H9 (cell line): ENCODE data around the gene CRYGS. TPM values are rescaled to one million over a fixed set of nuclear protein-coding genes. Genes with fewer than 3 reads are reported as not detected.
"Not testable (repeated sequence)": the region's sequence is repeated elsewhere in the genome, so short reads cannot be mapped to it uniquely, and the experiment has no call there.

Experiments
- DNase-seq: peaks from one replicate; pipeline ENCODE4 v3.0.0-alpha.2; 2017
- H2AFZ ChIP-seq: one replicate; pipeline ENCODE4 v1.6.1; 2013; ENCODE audit warnings: mild to moderate bottlenecking, low read length, control low read depth, moderate library complexity
- H2AK5ac ChIP-seq: 2 replicates; pipeline ENCODE4 v1.6.1; 2013; ENCODE audit warnings: low read length, control low read depth, mixed read lengths; ENCODE audit not compliant: insufficient read length
- H2BK120ac ChIP-seq: one replicate; pipeline ENCODE4 v1.6.1; 2013; ENCODE audit warnings: low read depth, mild to moderate bottlenecking, low read length, control low read depth, inconsistent platforms; ENCODE audit not compliant: poor library complexity, severe bottlenecking
- H2BK12ac ChIP-seq: 2 replicates; pipeline ENCODE4 v1.6.1; 2013; ENCODE audit warnings: low read length, control low read depth, mixed read lengths, low read depth; ENCODE audit not compliant: insufficient read length
- H2BK15ac ChIP-seq: 2 replicates; pipeline ENCODE4 v1.6.1; 2013; ENCODE audit warnings: low read depth, low read length, control low read depth
- H2BK20ac ChIP-seq: one replicate; pipeline ENCODE4 v1.6.1; 2013; ENCODE audit warnings: low read depth, mild to moderate bottlenecking, low read length, control low read depth, inconsistent platforms; ENCODE audit not compliant: poor library complexity, severe bottlenecking
- H2BK5ac ChIP-seq: 2 replicates; pipeline ENCODE4 v1.6.1; 2013; ENCODE audit warnings: low read length, control low read depth, mixed read lengths; ENCODE audit not compliant: insufficient read length
- H3K14ac ChIP-seq: 2 replicates; pipeline ENCODE4 v1.6.1; 2013; ENCODE audit warnings: low read length, control low read depth; ENCODE audit not compliant: insufficient read depth
- H3K18ac ChIP-seq: 2 replicates; pipeline ENCODE4 v1.6.1; 2013; ENCODE audit warnings: low read depth, mild to moderate bottlenecking, mixed read lengths, low read length, control low read depth; ENCODE audit not compliant: insufficient read length
- H3K23ac ChIP-seq: 2 replicates; pipeline ENCODE4 v1.6.1; 2013; ENCODE audit warnings: low read length, control low read depth, mixed read lengths, low read depth; ENCODE audit not compliant: insufficient read length
- H3K23me2 ChIP-seq: 2 replicates; pipeline ENCODE4 v1.6.1; 2013; ENCODE audit warnings: low read depth, mild to moderate bottlenecking, mixed read lengths, low read length, control low read depth; ENCODE audit not compliant: insufficient read length, poor library complexity, severe bottlenecking
- H3K27ac ChIP-seq: 2 replicates; pipeline ENCODE4 v1.5.1; 2013; ENCODE audit warnings: low read length, control low read depth, mixed read lengths, low read depth; ENCODE audit not compliant: insufficient read length
- H3K27me3 ChIP-seq: 2 replicates; pipeline ENCODE4 v1.6.1; 2013; ENCODE audit warnings: low read length, control low read depth, inconsistent platforms; ENCODE audit not compliant: insufficient read depth
- H3K4ac ChIP-seq: 2 replicates; pipeline ENCODE4 v1.6.1; 2013; ENCODE audit warnings: low read depth, mild to moderate bottlenecking, control low read depth, inconsistent platforms, low read length, moderate library complexity
- H3K4me1 ChIP-seq: 2 replicates; pipeline ENCODE4 v1.6.1; 2013; ENCODE audit warnings: low read length, control low read depth, inconsistent platforms; ENCODE audit not compliant: insufficient read depth
- H3K4me2 ChIP-seq: 2 replicates; pipeline ENCODE4 v1.6.1; 2013; ENCODE audit warnings: low read length, control low read depth, mixed read lengths; ENCODE audit not compliant: insufficient read length, insufficient read depth
- H3K56ac ChIP-seq: 2 replicates; pipeline ENCODE4 v1.6.1; 2013; ENCODE audit warnings: low read depth, mild to moderate bottlenecking, mixed read lengths, low read length, control low read depth; ENCODE audit not compliant: insufficient read length
- H3K79me1 ChIP-seq: 2 replicates; pipeline ENCODE4 v1.6.1; 2013; ENCODE audit warnings: low read depth, mild to moderate bottlenecking, moderate library complexity, low read length, control low read depth, inconsistent platforms; ENCODE audit not compliant: insufficient read depth, poor library complexity, severe bottlenecking
- H3K79me2 ChIP-seq: 2 replicates; pipeline ENCODE4 v1.6.1; 2013; ENCODE audit warnings: low read length, control low read depth, inconsistent platforms; ENCODE audit not compliant: insufficient read depth
- H3K9ac ChIP-seq: 2 replicates; pipeline ENCODE4 v1.6.1; 2013; ENCODE audit warnings: low read length, control low read depth, mixed read lengths; ENCODE audit not compliant: insufficient read length; ENCODE audit errors: extremely low read depth
- H3K9me3 ChIP-seq: one replicate; pipeline ENCODE4 v1.6.1; 2013; ENCODE audit warnings: low read depth, low read length, inconsistent platforms; ENCODE audit not compliant: control insufficient read depth
- H3T11ph ChIP-seq: one replicate; pipeline ENCODE4 v1.6.1; 2013; ENCODE audit warnings: mild to moderate bottlenecking, low read length, control low read depth, inconsistent platforms
- H4K20me1 ChIP-seq: one replicate; pipeline ENCODE4 v1.6.1; 2013; ENCODE audit not compliant: control insufficient read depth, insufficient read length, insufficient read depth
- H4K5ac ChIP-seq: 2 replicates; pipeline ENCODE4 v1.6.1; 2013; ENCODE audit warnings: low read depth, mild to moderate bottlenecking, mixed read lengths, low read length, control low read depth; ENCODE audit not compliant: insufficient read length
- H4K8ac ChIP-seq: replicated peaks from 2 replicates; pipeline ENCODE4 v1.6.1; 2013; ENCODE audit warnings: low read length, control low read depth, mixed read lengths, low read depth; ENCODE audit not compliant: insufficient read length
- H4K91ac ChIP-seq: 2 replicates; pipeline ENCODE4 v1.6.1; 2013; ENCODE audit warnings: low read depth, mild to moderate bottlenecking, moderate library complexity, mixed read lengths, low read length, control low read depth; ENCODE audit not compliant: insufficient read length
- H3K27ac Mint-ChIP-seq, 3 experiments: 2 replicates in 2 of 3; 3 replicates in 1 of 3; pipeline ENCODE4 v1.8.0; 2020 to 2021; ENCODE audit warnings: mixed read lengths in 3 of 3, mild to moderate bottlenecking in 1 of 3, moderate library complexity in 1 of 3
- H3K27me3 Mint-ChIP-seq: 2 replicates; pipeline ENCODE4 v1.8.0; 2021; ENCODE audit warnings: low read depth, mild to moderate bottlenecking, moderate library complexity, mixed read lengths
- H3K36me3 Mint-ChIP-seq, 3 experiments: 2 replicates in 2 of 3; 3 replicates in 1 of 3; pipeline ENCODE4 v1.8.0; 2020 to 2021; ENCODE audit warnings: low read depth in 3 of 3, mixed read lengths in 3 of 3; ENCODE audit not compliant: insufficient read depth in 1 of 3
- H3K4me1 Mint-ChIP-seq, 2 experiments: 2 replicates each; pipeline ENCODE4 v1.8.0; 2020; ENCODE audit warnings: mixed read lengths in 2 of 2
- H3K4me3 Mint-ChIP-seq, 2 experiments: 2 replicates in 1 of 2; 3 replicates in 1 of 2; pipeline ENCODE4 v1.8.0; 2020 to 2021; ENCODE audit warnings: mild to moderate bottlenecking in 2 of 2, mixed read lengths in 2 of 2, moderate library complexity in 1 of 2
- H3K9me3 Mint-ChIP-seq, 2 experiments: 2 replicates in 1 of 2; 3 replicates in 1 of 2; pipeline ENCODE4 v1.8.0; 2020; ENCODE audit warnings: mild to moderate bottlenecking in 2 of 2, mixed read lengths in 2 of 2, moderate library complexity in 1 of 2
- WGBS: extraction: QIAGEN DNeasy Blood & Tissue Kit; methylation state at CpG from one replicate; pipeline ENCODE4 v1.1.7; 2013; ENCODE audit warnings: missing lambda C conversion rate, low lambda C conversion rate, mixed read lengths; ENCODE audit not compliant: insufficient read length; ENCODE audit errors: extremely low coverage; 5-methylcytosine and 5-hydroxymethylcytosine counted together
- total RNA-seq: library from RNA; stranded (reverse); gene quantifications from 2 replicates; pipeline ENCODE4 v1.2.1, GENCODE V29; 2021

Gene CRYGS
- total RNA-seq, 1 experiment from 2014 or later: 1.0 TPM

- not testable (repeated sequence) for H3K27me3 Mint-ChIP-seq, H3K4me2 ChIP-seq, H3K4me3 Mint-ChIP-seq, H2AK5ac ChIP-seq, H3K27me3 ChIP-seq, H3T11ph ChIP-seq, DNase-seq, H4K5ac ChIP-seq, H3K56ac ChIP-seq, H2BK5ac ChIP-seq, H4K91ac ChIP-seq, H3K9me3 ChIP-seq, H3K27ac ChIP-seq, H4K20me1 ChIP-seq, H3K4me1 ChIP-seq, H3K79me1 ChIP-seq, H2BK20ac ChIP-seq, H3K79me2 ChIP-seq, H3K36me3 Mint-ChIP-seq, H3K27ac Mint-ChIP-seq, H3K14ac ChIP-seq, H3K18ac ChIP-seq, H2BK15ac ChIP-seq, H2AFZ ChIP-seq, H2BK120ac ChIP-seq, H4K8ac ChIP-seq, H3K23me2 ChIP-seq, H2BK12ac ChIP-seq, H3K4ac ChIP-seq, H3K9ac ChIP-seq, H3K23ac ChIP-seq
- Mint-ChIP-seq H3K9me3 (peaks cover 11 to 12% of the 10 kb centered on the region in 2 experiments; a peak in 3 of 5 replicates), H3K4me1 (peaks cover 11 to 13% of the 10 kb centered on the region in 2 experiments)
- WGBS: no CpG with 5 or more reads among the region's 2 CpGs
Observed at GRCh38 chr3:186498022-186498421, 46.2 kb downstream of the CRYGS start.
